ENCODE measurements around the gene FFAR1. TPM values are rescaled to one million over a fixed set of nuclear protein-coding genes. Genes with fewer than 3 reads are reported as not detected.
A peak's percentile ranks its signal among the peaks of the same experiment; 100 is the strongest.

The FFAR1 gene
- total RNA-seq, 4 donors from 2014 or later, result not detected

GRCh38 chr19:35340431-35340830 is 7.3 kb upstream of the FFAR1 start:
- H3K4me3 ChIP-seq (ENCODE audit: low read depth, poor library complexity, severe bottlenecking), result no peak overlapping the region
- TF ChIP-seq POLR2A (IDR thresholded peaks at IDR 0.05), result no peak
- no peak for TF ChIP-seq CTCF (IDR thresholded peaks at IDR 0.05)
- WGBS, 2 donors, result 90 to 94% methylated on average over 11 of the region's 11 CpGs
- no peak for DNase-seq (ENCODE audit: low spot score in 2 of 2)
- intact Hi-C loops (cut with DNase I; ENCODE audit: low total_unique reads), result no loop called here

- 86 to 92% methylated on average over 16 of the region's 16 CpGs for WGBS, 2 donors
- no peak overlapping the region for H3K4me3 ChIP-seq (ENCODE audit: low read depth, poor library complexity, severe bottlenecking)
- TF ChIP-seq CTCF (IDR thresholded peaks at IDR 0.05) (no peak), POLR2A (IDR thresholded peaks at IDR 0.05) (no peak)
- DNase-seq (ENCODE audit: low spot score in 2 of 2), result no peak
- intact Hi-C loops (cut with DNase I; ENCODE audit: low total_unique reads), result no loop called here
Measured at GRCh38 chr19:35341006-35341405, 6.7 kb upstream of the FFAR1 start.

DNA sequence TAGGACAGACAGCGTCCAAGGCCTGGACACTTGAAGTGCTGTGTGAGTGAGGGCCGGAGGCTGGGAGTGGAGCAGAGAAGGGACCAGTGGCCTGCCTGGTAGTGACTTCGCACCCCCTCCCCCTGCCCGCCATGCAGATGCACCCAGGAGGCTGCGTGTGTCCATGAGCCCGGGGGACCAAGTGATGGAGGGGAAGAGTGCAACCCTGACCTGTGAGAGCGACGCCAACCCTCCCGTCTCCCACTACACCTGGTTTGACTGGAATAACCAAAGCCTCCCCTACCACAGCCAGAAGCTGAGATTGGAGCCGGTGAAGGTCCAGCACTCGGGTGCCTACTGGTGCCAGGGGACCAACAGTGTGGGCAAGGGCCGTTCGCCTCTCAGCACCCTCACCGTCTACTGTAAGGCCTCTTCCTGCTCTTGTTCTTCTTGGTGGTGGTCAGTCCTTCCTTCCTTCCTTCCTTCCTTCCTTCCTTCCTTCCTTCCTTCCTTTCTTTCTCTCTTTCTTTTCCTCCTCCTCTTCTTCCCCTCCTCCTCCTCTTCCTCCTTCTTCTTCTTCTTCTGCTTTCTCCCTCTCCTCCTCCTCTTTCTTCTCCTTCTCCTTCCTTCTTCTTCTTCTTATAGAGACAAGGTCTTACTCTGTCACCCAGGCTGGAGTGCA is 6.0 kb upstream of the FFAR1 start:
- 84 to 85% methylated on average over 14 of the region's 14 CpGs for WGBS, 2 donors
- H3K4me3 ChIP-seq (ENCODE audit: low read depth, poor library complexity, severe bottlenecking), result no peak overlapping the region
- intact Hi-C loops (cut with DNase I; ENCODE audit: low total_unique reads), result no loop called here
- TF ChIP-seq POLR2A (IDR thresholded peaks at IDR 0.05), result no peak
- no peak for TF ChIP-seq CTCF (IDR thresholded peaks at IDR 0.05)
- no peak for DNase-seq (ENCODE audit: low spot score in 2 of 2)

- no peak overlapping the region for H3K4me3 ChIP-seq (ENCODE audit: low read depth, poor library complexity, severe bottlenecking)
- intact Hi-C loops (cut with DNase I; ENCODE audit: low total_unique reads), result no loop called here
- 46 to 55% methylated on average over 5 of the region's 5 CpGs for WGBS, 2 donors
- no peak for TF ChIP-seq CTCF (IDR thresholded peaks at IDR 0.05)
- TF ChIP-seq POLR2A (IDR thresholded peaks at IDR 0.05), result no peak
- DNase-seq (ENCODE audit: low spot score in 2 of 2), result no peak
Measured at GRCh38 chr19:35342430-35342829, 5.3 kb upstream of the FFAR1 start.

DNA sequence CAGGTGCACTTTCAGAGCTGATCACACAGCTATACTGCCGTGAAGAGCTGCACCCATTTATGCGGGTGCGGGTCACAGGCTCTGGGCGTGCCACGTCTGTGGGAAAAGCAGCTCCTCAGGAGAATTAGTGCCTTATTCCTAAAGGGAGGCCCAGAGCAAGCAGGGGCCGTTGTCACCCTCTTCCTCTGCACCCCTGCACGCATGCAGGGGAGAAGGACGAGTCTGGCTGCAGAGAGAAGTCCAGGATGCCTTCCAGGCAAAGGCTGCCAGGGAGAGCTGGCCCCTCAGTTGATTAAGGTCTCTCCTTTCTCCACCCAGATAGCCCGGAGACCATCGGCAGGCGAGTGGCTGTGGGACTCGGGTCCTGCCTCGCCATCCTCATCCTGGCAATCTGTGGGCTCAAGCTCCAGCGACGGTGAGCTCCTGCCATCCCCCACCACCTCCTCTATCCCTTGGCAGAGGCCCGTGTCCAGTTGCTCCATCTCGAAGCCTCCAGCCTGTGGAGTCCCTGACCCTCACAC is 3.1 kb upstream of the FFAR1 start:
- peak in 1 of 2 donors; percentile 67 for DNase-seq (ENCODE audit: low spot score in 2 of 2)
- TF ChIP-seq CTCF (IDR thresholded peaks at IDR 0.05), result no peak
- no peak for TF ChIP-seq POLR2A (IDR thresholded peaks at IDR 0.05)
- no peak overlapping the region for H3K4me3 ChIP-seq (ENCODE audit: low read depth, poor library complexity, severe bottlenecking)
- intact Hi-C loops (cut with DNase I; ENCODE audit: low total_unique reads), result no loop called here
- 79 to 81% methylated on average over 17 of the region's 17 CpGs for WGBS, 2 donors

DNA sequence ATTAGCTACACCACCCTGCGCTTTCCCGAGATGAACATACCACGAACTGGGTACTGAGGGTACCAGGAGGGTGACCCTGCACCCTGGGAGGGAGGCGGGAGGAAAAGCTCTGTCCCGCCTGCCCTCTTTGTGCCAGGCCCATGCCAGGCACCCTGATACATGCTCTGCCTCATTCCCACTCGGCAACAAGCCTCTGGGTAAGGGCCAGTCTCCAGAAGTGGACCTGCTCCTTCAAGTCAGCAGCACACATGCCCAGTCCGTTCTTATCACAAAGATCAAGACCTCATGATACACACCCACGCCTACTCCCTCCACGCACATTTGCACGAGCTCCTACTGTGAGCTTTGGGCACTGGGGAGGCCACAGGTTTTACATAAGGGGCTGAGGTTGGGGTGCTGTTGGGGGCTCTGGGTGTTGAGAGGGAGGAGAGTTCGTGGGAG is 2.0 kb upstream of the FFAR1 start:
- peak in 1 of 2 donors; percentile 67 for DNase-seq (ENCODE audit: low spot score in 2 of 2)
- 68 to 72% methylated on average over 11 of the region's 11 CpGs for WGBS, 2 donors
- no peak overlapping the region for H3K4me3 ChIP-seq (ENCODE audit: low read depth, poor library complexity, severe bottlenecking)
- no peak for TF ChIP-seq CTCF (IDR thresholded peaks at IDR 0.05)
- no peak for TF ChIP-seq POLR2A (IDR thresholded peaks at IDR 0.05)
- intact Hi-C loops (cut with DNase I; ENCODE audit: low total_unique reads), result no loop called here

Measured in lower leg skin (tissue), 4 donors.